Activated CD4-positive, CD25-positive, alpha-beta regulatory T cell (primary cell): ENCODE measurements around the gene LYPD6B.

Source experiments
- DNase-seq, 4 experiments: peaks; one replicate each; lab custom pipeline; 2025; lab: John Stamatoyannopoulos, UW

Gene LYPD6B

GRCh38 chr2:149041482-149041881 is 3.0 kb downstream of the LYPD6B start:
- DNase-seq, result no peak

GRCh38 chr2:149042881-149043280 is 4.4 kb downstream of the LYPD6B start:
- DNase-seq, result no peak

GRCh38 chr2:149044500-149044899 is 6.0 kb downstream of the LYPD6B start:
- DNase-seq, result no peak

- no peak for DNase-seq
Observed at GRCh38 chr2:149047118-149047517, 8.6 kb downstream of the LYPD6B start.

GRCh38 chr2:149049142-149049541 is 10.6 kb downstream of the LYPD6B start:
- DNase-seq, result no peak

GRCh38 chr2:149050188-149050587 is 11.7 kb downstream of the LYPD6B start:
- no peak for DNase-seq

GRCh38 chr2:149055751-149056150 is 17.3 kb downstream of the LYPD6B start:
- DNase-seq, result no peak

- no peak for DNase-seq
Observed at GRCh38 chr2:149056541-149057255, 18.2 kb downstream of the LYPD6B start.

GRCh38 chr2:149057401-149057800 is 18.9 kb downstream of the LYPD6B start:
- DNase-seq, result no peak

GRCh38 chr2:149058936-149059335 is 20.4 kb downstream of the LYPD6B start:
- DNase-seq, result no peak

GRCh38 chr2:149059822-149060221 is 21.3 kb downstream of the LYPD6B start:
- no peak for DNase-seq

- DNase-seq, result no peak
Observed at GRCh38 chr2:149061133-149061745, 22.7 kb downstream of the LYPD6B start.

- DNase-seq, result no peak
Observed at GRCh38 chr2:149062531-149062930, 24.0 kb downstream of the LYPD6B start.

GRCh38 chr2:149063177-149063576 is 24.7 kb downstream of the LYPD6B start:
- no peak for DNase-seq

- no peak for DNase-seq
Observed at GRCh38 chr2:149064365-149064841, 25.9 kb downstream of the LYPD6B start.

- DNase-seq, result no peak
Observed at GRCh38 chr2:149064856-149065630, 26.5 kb downstream of the LYPD6B start.

GRCh38 chr2:149068225-149068995 is 29.9 kb downstream of the LYPD6B start:
- no peak for DNase-seq

GRCh38 chr2:149068996-149069888 is 30.7 kb downstream of the LYPD6B start:
- no peak for DNase-seq

GRCh38 chr2:149070681-149071320 is 32.3 kb downstream of the LYPD6B start:
- no peak for DNase-seq

GRCh38 chr2:149075105-149075504 is 36.6 kb downstream of the LYPD6B start:
- DNase-seq, result no peak

- no peak for DNase-seq
Observed at GRCh38 chr2:149075853-149076252, 37.4 kb downstream of the LYPD6B start.
